ENCODE measurements around the gene POR. TPM values are rescaled to one million over a fixed set of nuclear protein-coding genes. Genes with fewer than 3 reads are reported as not detected.

POR gene
- total RNA-seq, 3 donors from 2014 or later = 40.8 to 63.6 (median 57.7) TPM

DNA sequence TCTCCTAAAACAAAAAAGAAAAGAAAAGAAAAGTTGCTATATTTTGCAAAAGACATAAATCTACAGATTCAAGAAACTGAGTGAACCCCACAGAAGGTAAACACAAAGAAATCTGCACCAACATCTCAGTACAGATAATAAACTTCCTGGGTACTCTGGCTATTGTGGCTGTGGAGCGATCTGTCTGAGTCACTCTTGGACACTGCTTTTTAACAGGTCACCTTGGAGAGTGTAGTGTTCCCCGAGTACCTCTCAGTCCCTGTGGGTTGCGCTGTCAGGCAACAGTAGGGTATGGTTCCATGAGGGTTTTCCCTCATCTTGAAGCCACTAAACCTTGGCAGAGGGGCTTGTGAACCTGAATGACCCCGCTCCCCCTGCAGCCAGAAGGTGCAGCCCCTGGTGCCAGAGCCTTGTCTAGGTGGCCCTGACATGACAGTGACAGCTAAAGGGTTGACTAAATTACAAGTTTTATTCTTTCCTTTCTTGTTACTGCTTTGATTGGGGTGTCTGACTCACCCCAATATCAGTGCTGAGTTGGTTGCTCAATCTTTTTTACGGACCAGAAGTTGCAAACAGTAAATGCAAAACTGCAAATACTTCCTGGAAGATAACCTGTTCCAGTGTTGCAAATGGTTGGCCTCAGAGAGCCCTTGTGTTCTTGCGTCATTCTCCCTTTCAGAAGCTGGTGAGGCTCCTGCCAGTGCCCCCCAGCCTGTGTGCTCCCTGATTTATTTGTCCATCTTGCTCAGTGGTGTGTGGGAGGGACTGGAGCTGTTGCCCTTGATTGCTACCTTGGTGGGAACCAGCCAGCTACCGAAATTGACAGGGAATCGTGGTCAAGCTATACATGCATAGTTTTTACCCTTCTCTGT is 30.6 kb downstream of the POR start:
- ATAC-seq (no peak), DNase-seq (no peak)
- peaks cover 12% of the 10 kb centered on the region for H3K36me3 Mint-ChIP-seq (ENCODE audit: insufficient read depth)
- peaks cover 2% of the 10 kb centered on the region for H3K4me1 Mint-ChIP-seq (ENCODE audit: low read depth)
- H3K4me3 Mint-ChIP-seq = no peak overlapping the region
- H3K9me3 Mint-ChIP-seq = no peaks in the 10 kb centered on the region
- H3K27me3 Mint-ChIP-seq (ENCODE audit: low read depth) = no peaks in the 10 kb centered on the region

- Mint-ChIP-seq H3K9me3 (no peaks in the 10 kb centered on the region), H3K4me3 (no peak overlapping the region), H3K27me3 (ENCODE audit: low read depth) (no peaks in the 10 kb centered on the region), H3K36me3 (ENCODE audit: insufficient read depth) (peaks cover 12% of the 10 kb centered on the region), H3K4me1 (ENCODE audit: low read depth) (peaks cover 2% of the 10 kb centered on the region)
- no peak for ATAC-seq
- no peak for DNase-seq
These were observed 31.4 kb downstream of the POR start for GRCh38 chr7:75946207-75946855.

DNA sequence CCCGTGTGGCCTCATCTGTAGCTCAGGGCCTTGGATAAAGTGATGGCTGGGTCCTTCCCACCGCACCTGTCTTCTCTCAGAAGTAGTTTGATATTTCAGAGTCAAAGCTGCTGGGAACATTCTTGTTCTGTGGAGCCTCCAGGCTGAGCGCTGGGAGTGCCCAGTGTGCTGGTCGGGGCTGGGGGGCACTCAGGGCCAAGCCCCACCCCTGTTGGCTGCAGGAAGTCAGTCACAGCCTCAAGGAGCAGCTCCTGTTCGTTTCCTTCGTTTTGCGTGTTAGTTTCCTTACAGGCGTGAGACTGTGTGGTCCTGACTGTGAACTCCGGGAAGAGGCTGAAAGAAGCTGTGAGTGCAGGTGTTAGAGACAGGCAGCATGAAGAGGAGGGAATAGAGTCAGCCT is 33.2 kb downstream of the POR start:
- H3K27me3 Mint-ChIP-seq (ENCODE audit: low read depth) = no peaks in the 10 kb centered on the region
- H3K9me3 Mint-ChIP-seq = no peaks in the 10 kb centered on the region
- ATAC-seq (no peak), DNase-seq (no peak)
- H3K4me3 Mint-ChIP-seq = no peak overlapping the region
- peaks cover 12% of the 10 kb centered on the region for H3K36me3 Mint-ChIP-seq (ENCODE audit: insufficient read depth)
- peaks cover 2% of the 10 kb centered on the region for H3K4me1 Mint-ChIP-seq (ENCODE audit: low read depth)

- Mint-ChIP-seq H3K36me3 (ENCODE audit: insufficient read depth) (peaks cover 10% of the 10 kb centered on the region), H3K9me3 (no peaks in the 10 kb centered on the region), H3K4me3 (no peak overlapping the region), H3K27me3 (ENCODE audit: low read depth) (no peaks in the 10 kb centered on the region), H3K4me1 (ENCODE audit: low read depth) (no peaks in the 10 kb centered on the region)
- DNase-seq (no peak), ATAC-seq (no peak)
These were observed 35.2 kb downstream of the POR start for GRCh38 chr7:75950111-75950681.

DNA sequence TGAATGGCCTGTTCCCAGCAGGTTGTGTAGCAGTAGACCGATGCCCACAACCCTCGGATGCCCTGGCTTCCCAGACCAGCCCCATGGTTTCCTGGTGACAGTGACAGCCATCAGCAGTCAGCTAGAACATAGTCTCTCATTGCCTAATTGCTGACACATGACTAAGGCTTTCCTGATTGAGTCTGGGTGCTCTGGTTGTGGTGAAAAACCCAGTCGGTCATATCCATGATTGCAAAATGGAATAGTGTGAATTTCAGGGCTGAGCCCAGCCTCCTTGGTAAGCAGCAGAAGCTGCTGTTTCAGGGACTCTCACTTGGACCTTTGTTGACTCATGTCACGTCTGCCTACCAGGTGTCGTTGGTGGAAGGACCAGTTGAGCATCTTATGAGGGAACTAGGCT is 36.6 kb downstream of the POR start:
- Mint-ChIP-seq H3K9me3 (no peaks in the 10 kb centered on the region), H3K27me3 (ENCODE audit: low read depth) (no peaks in the 10 kb centered on the region), H3K36me3 (ENCODE audit: insufficient read depth) (peaks cover 11% of the 10 kb centered on the region), H3K4me3 (no peak overlapping the region), H3K4me1 (ENCODE audit: low read depth) (no peaks in the 10 kb centered on the region)
- no peak for DNase-seq
- no peak for ATAC-seq

- ATAC-seq = no peak
- no peaks in the 10 kb centered on the region for H3K4me1 Mint-ChIP-seq (ENCODE audit: low read depth)
- no peaks in the 10 kb centered on the region for H3K9me3 Mint-ChIP-seq
- DNase-seq = no peak
- H3K27me3 Mint-ChIP-seq (ENCODE audit: low read depth) = no peaks in the 10 kb centered on the region
- no peak overlapping the region for H3K4me3 Mint-ChIP-seq
- H3K36me3 Mint-ChIP-seq (ENCODE audit: insufficient read depth) = peaks cover 14% of the 10 kb centered on the region
These were observed 38.5 kb downstream of the POR start for GRCh38 chr7:75953431-75953830.

DNA sequence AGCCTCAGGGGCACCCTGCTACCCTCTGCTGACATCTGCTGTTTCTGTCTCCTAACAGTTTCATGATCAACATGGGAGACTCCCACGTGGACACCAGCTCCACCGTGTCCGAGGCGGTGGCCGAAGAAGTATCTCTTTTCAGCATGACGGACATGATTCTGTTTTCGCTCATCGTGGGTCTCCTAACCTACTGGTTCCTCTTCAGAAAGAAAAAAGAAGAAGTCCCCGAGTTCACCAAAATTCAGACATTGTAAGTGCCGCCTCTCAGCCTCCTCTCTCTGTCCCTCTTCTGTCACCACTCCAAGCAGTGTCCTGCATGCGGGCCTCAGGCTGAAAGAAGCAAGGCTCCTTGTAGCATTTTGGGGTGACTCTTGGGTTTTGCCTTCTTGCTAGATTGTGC is 39.0 kb downstream of the POR start:
- no peaks in the 10 kb centered on the region for H3K9me3 Mint-ChIP-seq
- peaks cover 19% of the 10 kb centered on the region for H3K36me3 Mint-ChIP-seq (ENCODE audit: insufficient read depth)
- no peaks in the 10 kb centered on the region for H3K27me3 Mint-ChIP-seq (ENCODE audit: low read depth)
- DNase-seq (no peak), ATAC-seq (no peak)
- no peak overlapping the region for H3K4me3 Mint-ChIP-seq
- no peaks in the 10 kb centered on the region for H3K4me1 Mint-ChIP-seq (ENCODE audit: low read depth)

DNA sequence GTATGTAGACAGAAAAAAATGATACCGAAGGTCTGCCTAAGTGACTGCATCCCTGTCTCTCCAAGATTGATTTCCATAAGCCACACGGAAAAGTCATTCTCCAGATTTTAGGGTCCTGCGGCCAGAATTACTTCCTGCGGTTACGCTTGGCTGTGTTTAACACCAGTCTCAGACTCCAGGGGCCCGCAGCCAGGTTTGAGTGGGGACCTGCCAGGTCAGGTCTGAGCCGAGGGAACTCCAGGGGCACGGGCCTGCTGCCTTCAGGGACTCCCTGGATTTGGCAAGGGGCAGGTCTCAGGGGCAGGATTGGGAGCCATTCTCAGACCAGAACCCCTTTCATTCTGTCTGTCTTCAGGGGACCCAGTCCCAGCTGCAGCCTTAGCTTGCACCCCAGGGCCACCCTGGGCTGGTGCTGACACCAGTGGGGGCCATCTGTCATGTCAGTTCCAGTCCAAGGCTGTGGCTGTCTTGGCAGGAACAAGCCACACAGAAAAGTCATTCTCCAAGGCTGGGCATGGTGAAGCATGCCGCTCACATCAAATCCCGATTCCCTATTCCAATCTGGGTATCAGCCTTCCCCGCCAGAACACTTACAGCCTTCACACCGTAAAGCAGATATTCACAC is 40.5 kb downstream of the POR start:
- ATAC-seq = no peak
- no peak for DNase-seq
- Mint-ChIP-seq H3K9me3 (no peaks in the 10 kb centered on the region), H3K27me3 (ENCODE audit: low read depth) (no peaks in the 10 kb centered on the region), H3K4me3 (no peak overlapping the region), H3K36me3 (ENCODE audit: insufficient read depth) (peaks cover 23% of the 10 kb centered on the region), H3K4me1 (ENCODE audit: low read depth) (no peaks in the 10 kb centered on the region)

- no peaks in the 10 kb centered on the region for H3K27me3 Mint-ChIP-seq (ENCODE audit: low read depth)
- ATAC-seq (no peak), DNase-seq (no peak)
- H3K9me3 Mint-ChIP-seq = no peaks in the 10 kb centered on the region
- no peak overlapping the region for H3K4me3 Mint-ChIP-seq
- no peaks in the 10 kb centered on the region for H3K4me1 Mint-ChIP-seq (ENCODE audit: low read depth)
- H3K36me3 Mint-ChIP-seq (ENCODE audit: insufficient read depth) = peaks cover 30% of the 10 kb centered on the region
These were observed 42.2 kb downstream of the POR start for GRCh38 chr7:75957021-75957736.

- no peaks in the 10 kb centered on the region for H3K4me1 Mint-ChIP-seq (ENCODE audit: low read depth)
- DNase-seq (no peak), ATAC-seq (no peak)
- H3K36me3 Mint-ChIP-seq (ENCODE audit: insufficient read depth) = peaks cover 31% of the 10 kb centered on the region
- no peaks in the 10 kb centered on the region for H3K9me3 Mint-ChIP-seq
- no peaks in the 10 kb centered on the region for H3K27me3 Mint-ChIP-seq (ENCODE audit: low read depth)
- H3K4me3 Mint-ChIP-seq = no peak overlapping the region
These were observed 44.0 kb downstream of the POR start for GRCh38 chr7:75958802-75959543.

DNA sequence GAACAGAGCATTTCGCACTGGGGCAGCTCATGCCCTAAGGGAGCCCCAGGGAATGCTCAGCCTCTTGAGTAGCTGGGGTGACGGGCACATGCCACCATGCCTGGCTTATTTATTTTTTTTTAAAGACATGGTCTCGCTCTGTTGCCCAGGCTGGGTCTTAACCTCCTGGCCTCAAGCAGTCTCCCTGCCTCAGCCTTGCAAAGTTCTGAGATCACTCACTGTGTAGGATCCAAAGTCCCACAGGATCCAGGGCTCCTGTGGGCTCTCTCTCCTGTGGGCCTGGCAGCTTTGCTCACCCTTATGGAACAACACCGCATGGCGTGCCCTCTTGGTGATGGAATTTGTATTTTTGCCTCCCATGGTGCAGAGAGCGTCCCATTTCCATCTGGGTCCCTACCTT is 45.4 kb downstream of the POR start:
- Mint-ChIP-seq H3K36me3 (ENCODE audit: insufficient read depth) (peaks cover 29% of the 10 kb centered on the region), H3K4me1 (ENCODE audit: low read depth) (no peaks in the 10 kb centered on the region), H3K27me3 (ENCODE audit: low read depth) (no peaks in the 10 kb centered on the region), H3K9me3 (no peaks in the 10 kb centered on the region), H3K4me3 (no peak overlapping the region)
- DNase-seq = no peak
- ATAC-seq = no peak

DNA sequence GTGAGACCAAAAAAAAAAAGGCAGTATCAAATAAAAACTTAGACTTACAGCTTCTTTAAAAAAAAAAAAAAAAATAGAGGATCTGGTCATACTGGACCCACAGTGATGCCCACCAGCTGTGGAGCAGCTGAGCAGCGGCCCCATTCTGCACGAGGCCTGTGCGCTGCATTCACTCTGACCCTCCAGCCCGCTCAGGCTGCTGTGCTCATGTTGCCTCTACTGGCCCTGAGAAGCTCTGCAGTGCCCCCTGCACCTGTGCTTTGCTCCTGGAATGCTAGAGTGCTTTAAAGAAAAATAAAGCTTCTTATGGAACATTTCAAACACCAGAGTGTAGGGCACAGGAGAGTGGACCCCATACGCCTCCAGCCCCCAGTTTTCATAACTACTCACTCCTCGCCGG is 46.3 kb downstream of the POR start:
- Mint-ChIP-seq H3K4me1 (ENCODE audit: low read depth) (no peaks in the 10 kb centered on the region), H3K9me3 (no peaks in the 10 kb centered on the region), H3K27me3 (ENCODE audit: low read depth) (no peaks in the 10 kb centered on the region)

GRCh38 chr7:75962607-75963380 is 47.8 kb downstream of the POR start:
- no peak for ATAC-seq
- no peaks in the 10 kb centered on the region for H3K27me3 Mint-ChIP-seq (ENCODE audit: low read depth)
- DNase-seq = no peak

More for the DNA sequence above, 46.3 kb downstream of the POR start:
- peaks cover 28% of the 10 kb centered on the region for H3K36me3 Mint-ChIP-seq (ENCODE audit: insufficient read depth)
- H3K4me3 Mint-ChIP-seq = no peak overlapping the region
- DNase-seq (no peak), ATAC-seq (no peak)

More at GRCh38 chr7:75962607-75963380, 47.8 kb downstream of the POR start:
- H3K36me3 Mint-ChIP-seq (ENCODE audit: insufficient read depth) = peaks cover 24% of the 10 kb centered on the region
- no peak overlapping the region for H3K4me3 Mint-ChIP-seq
- H3K9me3 Mint-ChIP-seq = no peaks in the 10 kb centered on the region
- H3K4me1 Mint-ChIP-seq (ENCODE audit: low read depth) = no peaks in the 10 kb centered on the region
